A673 (cell line): Measurements from ENCODE around the gene GSTK1.

Experiments used
- EZH2 ChIP-seq: fragments of 200-600 bp; sonication (generic); IDR thresholded peaks from 2 replicates; pipeline ENCODE4 v1.6.1; 2017; ENCODE audit warnings: borderline replicate concordance, low read depth, mild to moderate bottlenecking, mixed read lengths, antibody characterized with exemption, low read length; ENCODE audit not compliant: poor library complexity, severe bottlenecking
- TF ChIP-seq, protein P1 (sequence below): fragments of 300-800, 200-600 bp; sonication (generic); conservative IDR thresholded peaks from 2 replicates; pipeline ENCODE4 v1.5.1; 2017; ENCODE audit warnings: low read depth, mild to moderate bottlenecking, antibody characterized with exemption, low read length, moderate library complexity, mixed read lengths

- TF ChIP-seq, protein P1, sequence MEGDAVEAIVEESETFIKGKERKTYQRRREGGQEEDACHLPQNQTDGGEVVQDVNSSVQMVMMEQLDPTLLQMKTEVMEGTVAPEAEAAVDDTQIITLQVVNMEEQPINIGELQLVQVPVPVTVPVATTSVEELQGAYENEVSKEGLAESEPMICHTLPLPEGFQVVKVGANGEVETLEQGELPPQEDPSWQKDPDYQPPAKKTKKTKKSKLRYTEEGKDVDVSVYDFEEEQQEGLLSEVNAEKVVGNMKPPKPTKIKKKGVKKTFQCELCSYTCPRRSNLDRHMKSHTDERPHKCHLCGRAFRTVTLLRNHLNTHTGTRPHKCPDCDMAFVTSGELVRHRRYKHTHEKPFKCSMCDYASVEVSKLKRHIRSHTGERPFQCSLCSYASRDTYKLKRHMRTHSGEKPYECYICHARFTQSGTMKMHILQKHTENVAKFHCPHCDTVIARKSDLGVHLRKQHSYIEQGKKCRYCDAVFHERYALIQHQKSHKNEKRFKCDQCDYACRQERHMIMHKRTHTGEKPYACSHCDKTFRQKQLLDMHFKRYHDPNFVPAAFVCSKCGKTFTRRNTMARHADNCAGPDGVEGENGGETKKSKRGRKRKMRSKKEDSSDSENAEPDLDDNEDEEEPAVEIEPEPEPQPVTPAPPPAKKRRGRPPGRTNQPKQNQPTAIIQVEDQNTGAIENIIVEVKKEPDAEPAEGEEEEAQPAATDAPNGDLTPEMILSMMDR, result no peak
- TF ChIP-seq EZH2, result no peak
Observed at GRCh38 chr7:143239813-143240212, 23.4 kb upstream of the GSTK1 start.
